Astrocyte of the cerebellum (primary cell): ENCODE measurements around the gene SSH3.

Experiments used
- DNase-seq: peaks from one replicate; pipeline ENCODE4 v3.0.0-alpha.2; 2011; ENCODE audit warnings: low read depth
- H3K4me3 ChIP-seq: 2 replicates; pipeline ENCODE4 v1.5.1; 2011; ENCODE audit warnings: mild to moderate bottlenecking, low read depth, low read length, moderate library complexity
- CTCF ChIP-seq: IDR thresholded peaks from 2 replicates; pipeline ENCODE4 v1.5.1; 2012; ENCODE audit warnings: low read length, low read depth, moderate library complexity, mild to moderate bottlenecking; ENCODE audit errors: missing control alignments
- in situ Hi-C: cut with HindIII; loops from 2 replicates; pipeline ENCODE4 v1.10.0; 2017; ENCODE audit warnings: low sequenced_read_pairs

Gene SSH3

DNA sequence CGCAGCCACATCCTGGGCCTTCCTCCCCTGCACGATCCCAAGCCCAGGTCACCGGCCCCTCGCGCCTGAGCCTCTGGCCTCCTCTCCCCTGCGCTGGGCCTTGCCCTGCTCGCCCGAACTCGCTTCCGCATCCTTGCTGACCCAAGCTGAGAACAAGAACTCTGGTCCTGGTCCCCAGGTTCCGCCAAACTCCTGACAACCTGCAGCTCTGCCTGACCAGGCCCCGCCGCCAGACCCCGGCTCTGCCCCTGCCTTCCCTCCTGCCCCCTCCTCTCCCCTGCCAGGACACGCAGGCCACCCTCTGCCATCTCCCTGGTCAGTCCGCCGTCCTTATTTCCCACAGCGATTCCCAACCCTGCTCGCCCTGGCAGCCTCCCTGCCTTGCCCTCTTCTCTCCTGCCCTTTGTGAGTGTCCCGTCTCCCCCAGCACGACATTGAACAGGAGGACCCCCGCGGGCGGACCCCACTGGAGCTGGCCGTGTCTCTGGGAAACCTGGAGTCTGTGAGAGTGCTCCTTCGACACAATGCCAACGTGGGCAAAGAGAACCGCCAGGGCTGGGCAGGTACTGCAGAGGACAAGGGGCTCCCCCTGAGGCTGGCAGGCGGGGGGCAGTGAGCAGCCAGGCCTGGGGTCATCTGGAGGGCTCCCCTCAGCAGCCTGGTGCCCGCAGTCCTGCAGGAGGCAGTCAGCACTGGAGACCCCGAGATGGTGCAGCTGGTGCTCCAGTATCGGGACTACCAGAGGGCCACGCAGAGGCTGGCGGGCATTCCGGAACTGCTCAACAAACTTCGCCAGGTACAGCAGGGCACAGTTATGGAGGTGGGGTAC lies 13.5 kb upstream of the SSH3 start:
- DNase-seq: no peak
- in situ Hi-C loops: no loop called here

DNA sequence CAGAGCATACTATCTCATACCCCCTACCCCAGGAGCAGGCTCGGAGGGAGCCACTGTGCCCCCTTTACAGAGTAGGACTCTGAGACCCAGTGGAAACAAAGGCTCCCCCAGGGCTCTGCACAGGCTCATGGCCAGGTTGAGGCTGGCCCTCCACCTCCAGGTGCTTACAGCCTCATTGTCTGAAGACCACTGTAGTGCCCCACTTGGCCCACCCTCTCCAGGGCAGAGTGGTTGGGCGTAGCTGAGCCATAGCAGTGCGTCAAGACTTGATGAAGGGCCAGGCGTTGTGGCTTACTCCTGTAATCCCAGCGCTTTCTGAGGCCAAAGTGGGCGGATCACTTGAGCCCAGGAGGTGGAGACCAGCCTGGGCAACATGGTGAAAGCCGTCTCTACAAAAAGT lies 12.5 kb upstream of the SSH3 start:
- TF ChIP-seq CTCF: no peak
- DNase-seq: peak; percentile 36
- H3K4me3 ChIP-seq: no peak overlapping the region
- in situ Hi-C loops: no loop called here

More for the DNA sequence above, 13.5 kb upstream of the SSH3 start:
- no peak for TF ChIP-seq CTCF
- peak overlapping the region; percentile 58 for H3K4me3 ChIP-seq

DNA sequence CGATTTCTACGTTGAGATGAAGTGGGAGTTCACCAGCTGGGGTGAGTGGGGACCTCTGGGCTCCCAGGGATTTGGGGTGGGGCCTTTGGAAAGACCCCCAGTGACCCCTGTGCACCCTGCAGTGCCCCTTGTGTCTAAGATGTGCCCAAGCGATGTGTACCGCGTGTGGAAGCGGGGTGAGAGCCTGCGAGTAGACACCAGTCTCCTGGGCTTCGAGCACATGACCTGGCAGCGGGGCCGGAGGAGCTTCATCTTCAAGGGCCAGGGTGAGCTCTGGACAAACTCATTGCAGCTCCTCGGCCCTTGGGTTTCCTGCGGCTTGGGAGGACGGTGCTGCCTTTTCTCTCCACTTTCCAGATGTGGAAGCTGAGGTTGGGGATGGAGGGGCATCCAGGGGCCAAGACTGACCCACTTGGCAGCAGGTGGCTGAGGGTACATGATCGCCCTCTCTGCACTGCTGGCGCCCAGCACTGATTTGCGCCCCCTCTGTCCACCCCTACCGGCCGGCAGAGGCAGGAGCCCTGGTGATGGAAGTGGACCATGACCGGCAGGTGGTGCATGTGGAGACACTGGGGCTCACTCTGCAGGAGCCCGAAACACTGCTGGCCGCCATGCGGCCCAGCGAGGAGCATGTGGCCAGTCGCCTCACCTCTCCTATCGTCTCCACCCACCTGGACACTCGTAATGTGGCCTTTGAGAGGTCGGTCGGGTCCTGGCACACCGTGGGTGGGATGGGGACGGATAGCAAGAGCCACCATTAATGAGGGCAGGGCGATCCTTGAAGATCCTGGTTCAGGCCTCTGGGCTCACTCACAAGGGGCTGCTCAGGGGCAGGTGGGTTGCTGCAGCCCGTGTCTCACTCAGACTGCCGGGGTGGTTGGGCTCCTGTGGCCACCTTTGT lies 11.6 kb upstream of the SSH3 start:
- no peak for DNase-seq
- TF ChIP-seq CTCF: no peak
- H3K4me3 ChIP-seq: no peak overlapping the region
- in situ Hi-C loops: no loop called here

- in situ Hi-C loops: no loop called here
- no peak for DNase-seq
- no peak for TF ChIP-seq CTCF
- no peak overlapping the region for H3K4me3 ChIP-seq
Observed at GRCh38 chr11:67292671-67293070, 10.7 kb upstream of the SSH3 start.

GRCh38 chr11:67293090-67293489 lies 10.2 kb upstream of the SSH3 start:
- no peak for TF ChIP-seq CTCF
- in situ Hi-C loops: no loop called here
- H3K4me3 ChIP-seq: no peak overlapping the region
- DNase-seq: no peak

- DNase-seq: no peak
- in situ Hi-C loops: no loop called here
- H3K4me3 ChIP-seq: no peak overlapping the region
- no peak for TF ChIP-seq CTCF
Observed at GRCh38 chr11:67295846-67296245, 7.5 kb upstream of the SSH3 start.
